Brain microvascular endothelial cell (primary cell): ENCODE results near the gene COL4A1.
A peak's percentile ranks its signal among the peaks of the same experiment; 100 is the strongest.

Experiments
- DNase-seq: peaks from one replicate; pipeline ENCODE4 v3.0.0-alpha.2; 2020
- H3K27ac ChIP-seq: fragments of 250-450 bp; sonication (Bioruptor Pico); 2 replicates; pipeline ENCODE4 v1.5.1; 2020; ENCODE audit warnings: mild to moderate bottlenecking, moderate library complexity
- H3K27me3 ChIP-seq: fragments of 250-450 bp; sonication (Bioruptor Pico); replicated peaks from 2 replicates; pipeline ENCODE4 v1.5.1; 2020; ENCODE audit warnings: mild to moderate bottlenecking
- H3K36me3 ChIP-seq: fragments of 250-450 bp; sonication (Bioruptor Pico); replicated peaks from 2 replicates; pipeline ENCODE4 v1.5.1; 2020; ENCODE audit warnings: mild to moderate bottlenecking
- H3K4me3 ChIP-seq: 2 replicates; pipeline ENCODE4 v1.5.1; 2011; ENCODE audit warnings: low read depth, mild to moderate bottlenecking, control low read depth, low read length, moderate library complexity
- CTCF ChIP-seq: IDR thresholded peaks from 2 replicates; pipeline ENCODE4 v1.5.1; 2011; ENCODE audit warnings: low read depth, mild to moderate bottlenecking, moderate library complexity, low read length, control low read depth, inconsistent platforms; ENCODE audit errors: missing control alignments
- in situ Hi-C: cut with HindIII; loops from 2 replicates; pipeline ENCODE4 v1.10.0; 2017; ENCODE audit warnings: low sequenced_read_pairs, low pct_ligation_motif_present

Gene COL4A1

GRCh38 chr13:110340812-110341444 is 34.0 kb upstream of the COL4A1 start:
- peaks cover 30% of the 10 kb centered on the region for H3K36me3 ChIP-seq
- in situ Hi-C loops: no loop called here
- no peaks in the 10 kb centered on the region for H3K27me3 ChIP-seq
- TF ChIP-seq CTCF: no peak
- no peak overlapping the region for H3K4me3 ChIP-seq
- H3K27ac ChIP-seq: peak overlapping the region; percentile 99
- peak; percentile 93 for DNase-seq

- Histone ChIP-seq H3K4me3 (no peak overlapping the region), H3K36me3 (peaks cover 36% of the 10 kb centered on the region), H3K27me3 (no peaks in the 10 kb centered on the region), H3K27ac (peak overlapping the region; percentile 99)
- DNase-seq: no peak
- no peak for TF ChIP-seq CTCF
- in situ Hi-C loops: no loop called here
Observed at GRCh38 chr13:110339975-110340550, 33.1 kb upstream of the COL4A1 start.

GRCh38 chr13:110339263-110339662 is 32.3 kb upstream of the COL4A1 start:
- no peaks in the 10 kb centered on the region for H3K27me3 ChIP-seq
- H3K36me3 ChIP-seq: peaks cover 42% of the 10 kb centered on the region
- no peak for DNase-seq
- no peak for TF ChIP-seq CTCF
- peak overlapping the region; percentile 99 for H3K27ac ChIP-seq
- H3K4me3 ChIP-seq: no peak overlapping the region
- in situ Hi-C loops: no loop called here

- Histone ChIP-seq H3K36me3 (peaks cover 42% of the 10 kb centered on the region), H3K27ac (peak overlapping the region; percentile 99), H3K27me3 (no peaks in the 10 kb centered on the region), H3K4me3 (no peak overlapping the region)
- DNase-seq: peak; percentile 85
- in situ Hi-C loops: no loop called here
- no peak for TF ChIP-seq CTCF
Observed at GRCh38 chr13:110338441-110339101, 31.6 kb upstream of the COL4A1 start.

GRCh38 chr13:110337247-110337646 is 30.3 kb upstream of the COL4A1 start:
- TF ChIP-seq CTCF: no peak
- Histone ChIP-seq H3K27ac (peak overlapping the region; percentile 99), H3K4me3 (no peak overlapping the region), H3K27me3 (no peaks in the 10 kb centered on the region), H3K36me3 (peaks cover 51% of the 10 kb centered on the region)
- in situ Hi-C loops: no loop called here
- no peak for DNase-seq
